ENCODE results near the gene CD8B2.
"Not testable (repeated sequence)": the region's sequence is repeated elsewhere in the genome, so short reads cannot be mapped to it uniquely, and the experiment has no call there.

Gene CD8B2

DNA sequence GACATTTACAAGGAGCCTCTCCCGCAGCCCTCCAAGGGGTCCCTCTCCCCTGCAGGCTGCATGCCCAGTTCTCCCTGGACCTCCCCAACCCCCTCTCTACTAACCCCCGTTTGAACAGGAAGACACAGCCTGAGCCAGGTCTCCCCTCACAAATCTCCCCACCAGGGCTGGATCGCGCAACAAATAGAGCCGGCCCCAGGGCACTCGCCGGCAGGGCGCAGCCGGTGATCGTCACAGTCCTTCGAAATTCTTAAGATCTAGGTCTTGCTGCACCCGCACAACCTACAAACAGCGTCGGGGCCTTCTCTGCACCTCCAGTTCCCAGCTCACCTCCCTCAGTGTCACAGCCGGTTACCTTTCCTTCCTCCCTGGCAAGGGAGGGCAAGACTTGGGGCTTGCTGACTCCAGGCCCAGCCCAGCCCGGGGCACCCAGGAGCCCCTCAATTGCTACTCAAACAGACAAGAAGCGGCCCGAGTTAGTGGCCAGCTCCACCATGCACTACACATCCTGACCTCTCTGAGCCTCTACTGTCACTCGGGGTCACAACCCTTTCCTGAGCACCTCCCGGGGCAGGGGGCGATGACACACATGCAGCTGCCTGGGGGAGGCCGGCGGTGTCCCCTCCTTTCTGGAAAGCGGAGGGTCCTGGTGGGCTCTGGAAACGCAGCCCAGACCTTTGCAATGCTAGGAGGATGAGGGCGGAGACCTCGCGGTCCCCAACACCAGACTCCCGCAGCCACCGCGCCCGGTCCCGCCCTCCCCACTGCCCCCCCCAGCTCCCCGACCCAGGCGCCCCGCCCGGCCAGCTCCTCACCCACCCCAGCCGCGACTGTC is at the start of gene CD8B2:
Gene CD8B2 (plus strand): TSS at position 814 of the 835 bp plus-strand sequence. CDS start 63 bp downstream, outside the sequence.
- not testable (repeated sequence) for DNase-seq

DNA sequence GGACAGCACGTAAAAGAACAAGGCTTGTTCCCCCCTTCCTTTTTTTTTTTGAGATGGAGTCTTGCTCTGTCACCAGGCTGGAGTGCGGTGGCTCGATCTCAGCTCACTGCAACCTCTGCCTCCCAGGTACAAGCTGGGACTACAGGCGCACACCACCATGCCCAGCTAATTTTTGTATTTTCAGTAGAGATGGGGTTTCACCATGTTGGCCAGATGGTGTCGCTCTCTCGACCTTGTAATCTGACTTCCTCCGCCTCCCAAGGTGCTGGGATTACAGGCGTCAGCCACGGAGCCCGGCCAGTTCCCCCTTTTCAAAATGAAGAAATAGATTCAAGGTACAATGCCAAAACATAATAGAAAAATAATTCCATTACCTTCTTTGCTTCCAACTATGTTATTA is 25.3 kb upstream of the CD8B2 start:
- DNase-seq: peak; percentile 2 to 3

DNA sequence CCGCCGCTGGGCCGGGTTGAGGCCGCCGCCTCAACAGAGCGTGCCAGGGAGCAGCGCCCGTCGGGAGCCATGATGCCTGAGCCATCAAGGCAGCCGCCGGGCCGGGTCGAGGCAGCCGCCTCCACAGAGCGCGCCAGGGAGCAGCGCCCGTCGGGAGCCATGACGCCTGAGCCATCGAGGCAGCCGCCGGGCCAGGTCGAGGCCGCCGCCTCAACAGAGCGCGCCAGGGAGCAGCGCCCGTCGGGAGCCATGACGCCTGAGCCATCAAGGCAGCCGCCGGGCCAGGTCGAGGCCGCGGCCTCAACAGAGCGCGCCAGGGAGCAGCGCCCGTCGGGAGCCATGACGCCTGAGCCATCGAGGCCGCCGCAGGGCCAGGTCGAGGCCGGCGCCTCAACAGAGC is 19.6 kb upstream of the CD8B2 start:
- DNase-seq: not testable (repeated sequence)

DNA sequence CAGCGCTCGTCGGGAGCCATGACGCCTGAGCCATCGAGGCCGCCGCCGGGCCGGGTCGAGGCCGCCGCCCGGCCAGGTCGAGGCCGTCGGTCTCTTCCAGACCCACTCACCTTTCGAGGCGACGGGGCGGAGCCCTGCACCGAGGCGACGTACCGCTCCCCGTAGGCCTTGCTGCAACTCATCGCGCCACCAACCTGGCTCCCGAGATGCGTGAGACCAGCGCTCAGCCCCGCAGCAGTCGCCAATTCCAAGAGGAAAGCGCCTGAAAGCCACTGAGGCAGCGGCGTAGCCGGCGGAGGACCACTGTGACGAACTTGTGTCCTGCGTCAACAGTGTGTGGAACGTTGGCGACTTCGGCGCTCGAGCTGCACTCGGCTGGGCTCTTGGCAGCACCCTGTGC is 19.1 kb upstream of the CD8B2 start, which contains the start of gene RGPD3:
Gene RGPD3 (minus strand): TSS at position 307 of the 400 bp plus-strand sequence. CDS start 125 bp downstream, at position 182.
- not testable (repeated sequence) for DNase-seq

DNA sequence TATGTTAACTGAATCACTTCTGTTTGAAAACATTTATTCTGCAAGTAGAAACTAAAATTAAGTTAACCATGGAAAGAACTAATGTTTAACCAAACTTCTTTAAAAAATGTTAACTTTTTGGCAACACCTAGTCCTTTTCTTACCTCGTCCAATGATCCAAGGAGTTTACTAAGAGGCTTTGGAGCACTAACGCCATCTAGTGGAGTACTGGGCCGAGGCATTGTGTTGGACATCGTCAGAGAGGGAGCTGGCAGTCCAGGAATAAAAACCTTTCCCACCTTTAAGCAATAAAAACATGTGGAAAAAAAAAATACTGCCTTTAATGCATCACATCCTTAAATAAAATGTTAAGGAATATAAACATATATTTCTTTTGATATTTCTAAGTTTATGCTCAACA is 16.5 kb upstream of the CD8B2 start:
- peak; percentile 21 to 48 for DNase-seq

DNA sequence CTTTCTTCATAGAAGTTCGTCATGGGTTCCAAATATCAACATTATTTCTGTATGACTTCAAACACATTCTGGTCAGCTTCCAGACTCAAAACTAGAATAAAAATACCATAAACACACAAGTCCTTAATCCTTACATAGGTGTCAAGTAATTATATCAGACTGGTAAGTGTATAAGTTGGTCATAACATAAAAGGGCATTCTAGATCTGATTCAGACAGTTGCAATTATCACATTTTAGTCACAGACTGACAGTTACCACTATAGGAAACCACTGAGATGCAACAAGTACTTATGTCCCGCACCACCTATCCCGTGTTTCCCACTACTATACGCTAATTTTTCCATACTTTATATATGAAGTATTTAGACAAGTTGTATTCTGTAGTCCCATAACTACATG is 9.5 kb upstream of the CD8B2 start:
- DNase-seq: not testable (repeated sequence)

DNA sequence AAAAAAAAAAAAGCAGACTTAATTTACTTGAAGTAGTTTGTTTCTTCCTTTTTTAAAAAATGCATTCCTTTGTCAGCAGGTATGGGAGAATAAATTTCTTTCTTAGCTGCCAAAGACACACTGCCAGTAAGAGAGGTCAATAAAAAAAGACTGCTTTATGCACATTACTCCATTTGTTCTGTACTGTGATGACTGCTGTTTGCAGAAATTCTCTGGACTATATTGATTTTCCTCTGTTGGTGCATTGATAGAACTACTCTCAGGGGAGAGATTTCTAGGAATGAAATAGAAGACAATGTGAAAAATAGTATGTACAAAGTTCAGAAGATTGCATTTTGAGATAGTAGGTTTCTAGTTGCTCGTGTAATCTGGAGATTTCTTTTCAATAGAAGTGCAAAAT is 7.6 kb upstream of the CD8B2 start:
- not testable (repeated sequence) for DNase-seq

DNA sequence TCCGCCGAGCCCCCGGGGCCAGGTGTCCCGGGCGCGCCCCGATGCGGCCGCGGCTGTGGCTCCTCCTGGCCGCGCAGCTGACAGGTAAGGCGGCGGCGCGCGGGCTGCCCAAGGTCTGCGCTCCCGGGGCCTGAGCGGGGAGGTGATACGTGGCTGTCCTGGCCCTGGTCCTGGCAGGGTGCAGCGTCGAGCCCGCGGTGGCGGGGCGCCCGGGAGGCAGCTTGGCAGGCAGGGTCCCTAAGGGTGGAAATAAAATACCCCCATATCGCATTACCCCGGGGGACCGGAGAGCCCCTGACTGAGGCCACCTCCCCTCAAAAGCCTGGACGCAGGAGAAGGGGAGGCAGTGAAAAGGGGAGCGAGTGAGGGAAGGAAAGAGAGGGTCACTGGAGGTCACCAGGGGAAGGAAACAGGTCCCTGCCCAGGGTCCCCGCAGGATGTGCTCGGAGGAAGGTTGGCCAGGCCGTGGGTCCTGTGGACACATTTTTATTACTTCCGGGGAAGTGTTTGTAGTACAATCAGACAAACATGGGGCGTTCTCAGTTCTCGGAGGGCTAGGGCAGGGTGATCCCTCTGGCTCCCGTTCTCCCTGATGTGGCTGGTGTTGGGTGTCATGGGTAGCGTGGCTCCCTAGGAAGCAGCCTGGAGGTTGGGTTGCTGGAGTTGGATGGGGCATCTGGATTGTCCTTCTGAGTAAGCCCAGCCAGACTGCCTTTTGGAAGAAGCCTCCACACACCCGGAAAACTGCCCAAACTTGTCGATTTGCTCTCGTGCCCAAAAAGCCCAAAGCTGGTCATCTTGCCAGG is 425 bp downstream of the CD8B2 start:
- DNase-seq: not testable (repeated sequence)

DNA sequence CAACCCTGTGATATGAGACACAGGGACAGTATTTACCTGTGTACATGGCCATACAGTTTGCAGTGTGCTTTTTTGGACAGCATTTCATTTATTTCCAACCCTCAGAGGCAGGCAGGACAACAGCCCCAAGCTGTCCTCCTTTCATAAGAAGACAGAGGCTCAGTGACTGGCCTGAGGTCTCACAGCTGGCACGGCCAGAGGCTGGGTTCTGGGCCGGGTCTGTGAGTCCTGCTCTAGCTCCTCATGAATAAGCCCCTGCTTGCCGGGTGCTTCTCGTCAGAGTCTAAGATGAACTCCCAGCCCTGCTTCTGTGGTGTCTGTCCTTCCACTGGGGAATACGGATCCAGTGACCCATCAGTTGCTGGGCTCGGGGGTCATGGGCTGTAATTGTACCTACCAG is 2.5 kb downstream of the CD8B2 start:
- not testable (repeated sequence) for DNase-seq

DNA sequence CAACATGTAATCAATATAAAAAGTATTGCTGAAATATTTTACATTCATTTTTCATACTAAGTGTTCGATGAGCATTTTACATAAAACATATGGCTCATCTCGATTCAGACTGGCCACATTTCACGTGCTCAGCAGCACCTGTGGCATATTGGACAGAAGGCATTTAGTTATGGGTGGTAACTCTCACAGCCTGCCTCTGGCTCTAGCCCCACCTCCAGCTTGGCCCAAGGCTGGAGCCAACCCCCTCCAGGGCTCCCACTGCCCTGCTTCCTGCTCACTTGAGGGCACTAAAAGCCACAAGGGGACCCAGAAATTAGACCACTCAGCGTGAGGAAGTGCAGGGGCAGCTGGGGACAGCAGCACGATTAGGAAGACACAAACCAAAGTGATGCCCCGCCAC is 5.2 kb downstream of the CD8B2 start:
- DNase-seq: not testable (repeated sequence)

DNA sequence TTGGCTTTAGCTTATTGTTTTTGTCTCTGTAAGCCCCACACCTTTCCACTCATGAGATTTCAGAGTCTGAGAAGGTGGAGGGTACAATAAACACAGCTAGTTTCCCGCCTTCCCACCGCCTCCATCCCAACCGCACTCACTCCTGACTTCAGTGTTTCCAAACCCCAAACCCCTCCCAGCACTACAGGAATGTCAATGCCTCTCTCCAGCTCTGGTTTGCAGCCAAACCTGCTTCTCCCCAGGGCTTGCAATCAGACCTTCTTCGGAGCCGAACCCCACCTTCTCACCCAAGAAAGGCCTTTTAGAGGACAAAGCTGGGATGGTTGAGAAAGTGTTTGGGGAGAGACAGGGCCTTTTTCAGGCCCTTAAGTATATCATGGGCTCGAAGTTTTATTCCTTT is 5.7 kb downstream of the CD8B2 start:
- DNase-seq: not testable (repeated sequence)

DNA sequence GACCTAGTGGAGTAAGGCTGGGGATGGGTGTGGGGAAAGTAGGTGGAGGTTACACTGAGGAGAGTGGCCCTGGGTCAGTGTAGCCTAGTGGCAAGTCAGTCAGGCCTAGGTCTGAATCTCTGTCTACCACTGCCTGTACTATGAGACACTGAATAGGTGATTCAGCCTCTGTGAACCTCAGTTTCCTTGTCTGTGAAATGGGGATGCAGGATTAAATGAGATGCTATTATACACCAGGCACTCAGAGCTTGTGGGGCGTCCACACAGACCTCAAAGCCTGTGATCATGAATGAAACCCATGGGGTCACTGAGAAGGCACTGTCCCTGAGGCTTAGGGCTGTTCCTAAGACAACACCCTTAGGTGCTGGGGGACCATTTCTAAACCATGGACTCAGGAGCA is 11.4 kb downstream of the CD8B2 start:
- not testable (repeated sequence) for DNase-seq

DNA sequence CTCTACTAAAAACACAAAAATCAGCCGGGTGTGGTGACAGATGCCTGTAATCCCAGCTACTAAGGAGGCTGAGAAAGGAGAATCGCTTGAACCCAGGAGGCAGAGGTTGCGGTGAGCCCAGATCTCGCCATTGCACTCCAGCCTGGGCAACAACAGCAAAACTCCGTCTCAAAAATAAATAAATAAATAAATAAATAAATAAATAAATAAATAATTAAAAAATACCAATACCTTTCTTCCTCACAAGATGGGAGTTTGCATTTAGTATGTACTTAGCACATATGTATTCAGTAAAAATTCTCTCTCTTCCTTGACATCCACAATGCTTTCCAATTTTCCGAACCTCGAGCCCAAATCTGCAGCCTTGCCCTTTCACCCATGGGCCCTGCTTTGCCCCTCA is 13.2 kb downstream of the CD8B2 start:
- DNase-seq: not testable (repeated sequence)

DNA sequence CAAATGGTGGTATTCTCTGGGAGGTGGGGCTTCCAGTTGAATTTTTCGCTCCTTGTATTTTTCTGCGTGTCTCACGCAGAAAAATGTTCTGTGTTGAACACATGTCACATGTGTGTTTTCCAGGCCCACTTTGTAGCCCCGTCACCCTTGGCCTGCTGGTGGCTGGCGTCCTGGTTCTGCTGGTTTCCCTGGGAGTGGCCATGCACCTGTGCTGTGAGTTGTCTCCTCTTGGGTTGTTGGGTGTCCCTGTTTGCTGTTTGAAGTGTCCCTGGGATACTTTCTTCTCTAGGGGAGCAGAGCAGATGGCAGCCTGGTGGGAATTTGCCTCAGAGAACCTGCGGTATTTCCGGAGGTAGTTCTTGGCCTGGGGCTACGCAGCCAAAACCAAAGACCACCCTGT is 15.2 kb downstream of the CD8B2 start:
- not testable (repeated sequence) for DNase-seq

DNA sequence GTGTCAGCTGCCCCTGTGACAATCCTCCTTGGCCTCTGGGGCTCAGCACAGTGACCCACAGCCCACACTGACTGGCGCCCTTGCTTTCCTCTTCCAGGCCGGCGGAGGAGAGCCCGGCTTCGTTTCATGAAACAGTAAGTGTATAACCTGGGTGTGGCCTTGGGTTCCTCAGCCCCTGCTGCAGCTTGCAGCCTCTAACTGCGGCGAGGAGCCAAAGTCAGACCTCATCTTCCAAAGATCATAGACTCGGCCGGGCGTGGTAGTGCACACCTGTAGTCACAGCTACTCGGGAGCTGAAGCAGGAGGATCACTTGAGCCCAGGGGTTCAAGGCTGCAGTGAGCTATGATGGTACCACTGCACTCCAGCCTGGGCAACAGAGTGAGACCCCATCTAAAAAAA is 17.0 kb downstream of the CD8B2 start:
- DNase-seq: not testable (repeated sequence)

DNA sequence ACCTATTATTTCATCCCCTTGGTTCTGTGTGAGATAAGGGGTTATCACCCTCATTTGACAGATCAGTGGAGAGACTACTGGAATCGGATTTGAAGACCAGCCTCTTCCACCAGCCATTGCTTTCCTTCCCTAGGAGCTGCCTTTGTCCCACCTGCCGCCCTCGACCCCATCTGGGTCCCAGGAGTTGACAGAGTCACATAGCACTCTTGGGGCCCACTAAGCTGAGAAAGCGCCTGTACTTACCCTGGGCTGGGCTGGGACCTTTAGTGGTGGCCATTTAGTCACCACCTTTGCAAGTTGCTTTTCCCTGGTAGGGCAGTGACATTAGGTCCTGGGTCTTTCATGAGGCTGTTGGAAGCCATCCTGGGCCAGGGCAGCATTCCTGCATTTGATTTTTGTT is 17.6 kb downstream of the CD8B2 start:
- DNase-seq: not testable (repeated sequence)

DNA sequence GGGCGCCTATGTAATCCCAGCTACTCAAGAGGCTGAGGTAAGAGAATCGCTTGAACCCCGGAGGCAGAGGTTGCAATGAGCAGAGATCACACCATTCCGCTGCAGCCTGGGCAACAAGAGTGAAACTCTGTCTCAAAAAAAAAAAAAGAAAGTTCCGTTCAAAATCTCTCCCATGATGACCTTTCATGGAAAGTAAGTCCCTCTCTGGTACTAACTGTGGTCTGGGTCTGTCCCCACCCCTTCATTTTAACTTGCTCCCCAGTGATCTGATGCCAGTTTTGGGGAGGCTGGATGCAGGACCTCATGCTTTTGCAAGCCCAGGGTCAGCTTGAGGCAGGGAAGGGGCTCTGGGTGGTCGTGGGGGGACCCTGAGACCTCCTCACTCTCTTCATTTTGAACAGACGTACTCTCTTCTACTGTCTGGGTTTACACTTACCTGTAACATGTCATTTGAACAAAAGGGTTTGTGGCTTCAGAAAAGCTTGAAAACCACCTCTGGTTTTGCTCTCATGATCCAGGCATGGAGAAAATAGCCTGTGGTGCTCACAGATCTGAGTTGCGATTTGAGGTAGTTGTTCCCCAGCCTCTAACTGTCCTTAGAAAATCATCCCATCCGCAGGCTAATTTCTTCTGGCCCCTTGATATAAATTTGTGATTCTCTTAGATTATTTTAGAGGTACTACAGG is 19.0 kb downstream of the CD8B2 start:
- not testable (repeated sequence) for DNase-seq

DNA sequence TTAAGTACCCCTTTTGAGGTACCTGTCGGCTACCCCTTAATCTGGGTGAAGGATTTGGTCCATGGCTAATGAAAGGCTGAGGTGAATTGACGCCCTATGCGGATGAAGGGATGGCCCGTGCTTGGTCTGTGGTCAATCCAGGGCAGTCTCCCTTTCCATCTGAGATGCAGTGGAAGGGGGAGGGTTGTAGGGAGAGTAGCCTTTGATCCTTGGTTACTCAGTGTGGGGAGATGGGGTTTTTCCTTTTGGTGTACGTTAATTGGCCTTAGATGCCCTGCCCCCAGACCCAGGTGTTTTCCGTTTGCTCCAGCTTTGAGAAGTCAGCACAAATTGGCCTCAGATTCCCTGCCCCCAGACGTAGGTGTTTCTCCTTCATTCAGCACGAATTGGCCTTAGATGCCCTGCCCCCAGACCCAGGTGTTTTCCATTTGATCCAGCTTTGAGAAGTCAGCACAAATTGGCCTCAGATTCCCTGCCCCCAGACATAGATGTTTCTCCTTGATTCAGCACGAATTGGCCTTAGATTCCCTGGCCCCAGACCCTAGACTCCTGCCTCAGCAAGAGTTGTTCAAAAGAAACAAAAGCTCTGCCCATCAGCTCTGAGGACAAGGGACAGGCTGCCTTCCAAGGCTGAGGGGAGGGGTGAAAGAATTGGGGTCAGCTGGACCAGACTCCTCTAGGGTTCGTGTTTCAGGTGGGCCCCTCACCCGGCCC is 21.7 kb downstream of the CD8B2 start:
- DNase-seq: not testable (repeated sequence)

DNA sequence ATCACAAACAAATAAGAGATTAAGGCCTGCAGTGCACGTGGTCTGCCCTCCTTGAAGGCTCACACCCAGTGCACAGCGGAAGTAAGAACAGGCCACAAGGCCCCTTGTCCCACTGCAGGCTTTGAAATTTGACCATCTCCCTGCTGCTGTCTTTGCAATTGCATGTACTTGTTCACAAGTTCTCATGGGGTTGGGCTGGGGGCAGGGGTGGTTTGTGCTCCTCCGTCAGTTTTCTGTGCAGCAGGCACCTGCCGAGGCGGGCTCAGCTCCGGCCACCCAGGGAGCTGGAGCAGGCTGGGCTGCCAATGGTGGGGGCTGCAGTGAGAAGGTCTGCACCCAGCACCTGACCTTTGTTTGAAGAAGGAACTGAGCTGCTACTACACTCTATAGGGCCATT is 22.2 kb downstream of the CD8B2 start:
- not testable (repeated sequence) for DNase-seq

DNA sequence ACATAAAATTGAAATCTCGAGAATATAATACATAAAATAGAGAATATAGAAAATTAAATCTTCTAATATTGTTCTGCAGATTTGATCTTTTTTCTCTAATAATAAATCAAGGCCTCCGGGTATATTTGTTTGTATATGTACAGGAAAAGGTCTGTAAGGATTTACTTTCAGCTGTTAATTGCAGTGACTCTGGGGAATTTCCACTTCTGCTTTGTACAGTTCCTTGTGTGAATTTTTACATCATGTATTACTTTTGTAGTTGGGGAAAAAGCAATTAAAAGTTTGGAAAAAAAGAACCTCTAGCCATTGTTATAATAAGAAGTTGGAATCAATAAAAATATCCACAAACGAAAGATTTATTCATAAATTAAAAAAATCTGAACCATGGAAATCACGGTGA is 23.6 kb downstream of the CD8B2 start:
- not testable (repeated sequence) for DNase-seq

DNA sequence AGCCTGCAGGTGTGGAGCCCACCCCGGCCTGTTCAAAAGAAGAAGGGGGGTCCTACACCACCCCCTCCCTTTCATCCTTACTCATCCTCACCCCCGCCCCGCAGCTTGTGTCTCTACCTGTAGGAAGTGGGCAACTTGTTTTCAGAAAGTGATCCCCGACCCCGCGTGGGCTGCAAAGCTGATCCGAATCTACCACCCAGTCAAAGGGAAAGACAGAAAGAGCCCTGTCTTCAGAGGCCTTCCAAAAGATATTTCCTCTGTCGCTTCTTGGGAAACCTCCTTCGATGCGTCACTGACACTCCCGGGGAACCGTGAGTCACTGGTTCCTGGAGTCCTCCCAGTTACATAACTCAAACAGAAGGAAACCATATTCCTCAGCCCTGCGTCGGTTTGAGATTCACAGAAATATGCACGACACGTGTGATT is 24.3 kb downstream of the CD8B2 start:
- peak; percentile 7 to 31 for DNase-seq

DNA sequence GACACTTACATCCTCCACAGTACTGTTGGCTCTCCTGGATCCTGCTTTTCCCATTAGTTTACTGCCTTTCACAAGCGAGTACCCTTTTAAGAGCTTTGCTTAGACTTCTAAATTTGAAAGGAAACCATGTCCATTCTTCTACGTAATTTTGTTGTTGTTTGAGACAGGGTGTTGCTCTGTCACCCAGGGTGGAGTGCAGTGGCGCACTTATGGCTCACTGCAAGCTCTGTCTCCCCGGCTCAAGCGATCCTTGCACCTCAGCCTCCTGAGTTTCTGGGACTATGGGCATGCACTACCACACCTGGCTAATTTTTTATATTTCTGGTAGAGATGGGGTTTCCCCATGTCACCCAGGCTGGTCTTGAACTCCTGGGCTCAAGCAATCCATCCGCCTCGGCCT is 24.8 kb downstream of the CD8B2 start:
- DNase-seq: not testable (repeated sequence)

Measured in stimulated activated CD4-positive, alpha-beta T cell treated with anti-CD3 and anti-CD28 coated beads, Interleukin-2, amount 100 ng/mL, for 48 hours (primary cell).